Esophagus muscularis mucosa (tissue), 4 donors: ENCODE results near the gene PRODH2. TPM values are rescaled to one million over a fixed set of nuclear protein-coding genes. Genes with fewer than 3 reads are reported as not detected.

ENCODE experiments used
- DNase-seq: peaks from one replicate; pipeline ENCODE4 v3.0.0-alpha.2; 2017; ENCODE audit errors: extremely low spot score
- H3K27ac ChIP-seq, 4 donors: fragments of 200-600 bp; sonication (generic); replicated peaks in 1 of 4; 1 replicate in 3 of 4; 2 replicates in 1 of 4; pipeline ENCODE4 v1.5.1; 2016 to 2019; ENCODE audit warnings: mild to moderate bottlenecking in 1 of 4
- H3K27me3 ChIP-seq, 4 donors: fragments of 200-600 bp; sonication (generic); one replicate each; pipeline versions ENCODE4 v1.5.1 to v1.6.0; 2016 to 2019
- H3K36me3 ChIP-seq, 4 donors: fragments of 200-600 bp; sonication (generic); one replicate each; pipeline ENCODE4 v1.5.1; 2016 to 2019
- H3K4me1 ChIP-seq, 4 donors: fragments of 200-600 bp; sonication (generic); one replicate each; pipeline ENCODE4 v1.5.1; 2016 to 2019
- H3K4me3 ChIP-seq, 4 donors: fragments of 200-600 bp; sonication (generic); 1 replicate in 2 of 4; 2 replicates in 2 of 4; pipeline ENCODE4 v1.5.1; 2016 to 2019; ENCODE audit warnings: mild to moderate bottlenecking in 4 of 4, moderate library complexity in 1 of 4
- H3K9me3 ChIP-seq, 4 donors: fragments of 200-600 bp; sonication (generic); 1 replicate in 3 of 4; 2 replicates in 1 of 4; pipeline ENCODE4 v1.5.1; 2016 to 2019
- CTCF ChIP-seq, 3 experiments: fragments of 200-600 bp in 2 of 3; fragments of 450-650 bp in 1 of 3; sonication (generic) in 2 of 3; IDR thresholded peaks; one replicate each; pipeline ENCODE4 v1.5.1; 2017 to 2019; ENCODE audit warnings: antibody characterized with exemption in 3 of 3, mild to moderate bottlenecking in 2 of 3, moderate library complexity in 1 of 3
- EP300 ChIP-seq: sonication (generic); formaldehyde crosslinking; IDR thresholded peaks from one replicate; pipeline ENCODE4 v1.6.1; 2017; ENCODE audit warnings: antibody characterized with exemption
- POLR2A ChIP-seq: fragments of 450-650 bp; IDR thresholded peaks from one replicate; pipeline ENCODE4 v1.6.1; 2017; ENCODE audit warnings: antibody characterized with exemption, moderate library complexity, mild to moderate bottlenecking, low read depth
- POLR2AphosphoS5 ChIP-seq, 2 donors: sonication (generic); formaldehyde crosslinking; IDR thresholded peaks; one replicate each; pipeline ENCODE4 v1.6.1; 2017; ENCODE audit warnings: antibody characterized with exemption in 2 of 2
- WGBS: methylation state at CpG from one replicate; pipeline ENCODE4 v1.1.5; 2018; 5-methylcytosine and 5-hydroxymethylcytosine counted together
- intact Hi-C: fragments of 100-400 bp; cut with DNase I; formaldehyde crosslinking; loops from one replicate; pipeline ENCODE4 v1.15.1; 2023
- total RNA-seq, 4 donors: library from RNA; depleted of rRNA; stranded (reverse); fragments of >200 nt; gene quantifications; one replicate each; pipeline versions ENCODE4 v1.1.0 to v1.2.1, GENCODE V29; 2016

Gene PRODH2
- total RNA-seq, 4 donors from 2014 or later = not detected

- DNase-seq = no peak
- peaks cover 0 to 32% (median 0%) of the 10 kb centered on the region in 4 donors for H3K27me3 ChIP-seq
Measured at GRCh38 chr19:35791814-35792279, 20.8 kb downstream of the PRODH2 start.

GRCh38 chr19:35790981-35791813 is 21.4 kb downstream of the PRODH2 start:
- Histone ChIP-seq H3K27ac (no peak overlapping the region), H3K27me3 (peaks cover 0 to 26% (median 0%) of the 10 kb centered on the region in 4 donors), H3K4me1 (no peaks in the 10 kb centered on the region), H3K9me3 (no peaks in the 10 kb centered on the region), H3K4me3 (no peak overlapping the region), H3K36me3 (peaks cover 0 to 7% (median under 1%) of the 10 kb centered on the region in 4 donors)
- TF ChIP-seq CTCF (IDR thresholded peaks at IDR 0.05) (no peak), EP300 (no peak), POLR2AphosphoS5 (IDR thresholded peaks at IDR 0.05) (no peak), POLR2A (no peak)
- DNase-seq = no peak
- 62% methylated on average over 9 of the region's 20 CpGs for WGBS
- intact Hi-C loops = no loop called here

More at GRCh38 chr19:35791814-35792279, 20.8 kb downstream of the PRODH2 start:
- Histone ChIP-seq H3K36me3 (peaks cover 0 to 3% (median 0%) of the 10 kb centered on the region in 4 donors), H3K4me1 (peaks cover 0 to under 1% (median 0%) of the 10 kb centered on the region in 4 donors), H3K9me3 (no peaks in the 10 kb centered on the region), H3K4me3 (no peak overlapping the region), H3K27ac (no peak overlapping the region)
- no peak for TF ChIP-seq EP300
- no peak for TF ChIP-seq CTCF (IDR thresholded peaks at IDR 0.05)
- no peak for TF ChIP-seq POLR2AphosphoS5 (IDR thresholded peaks at IDR 0.05)
- no peak for TF ChIP-seq POLR2A
- no CpG with 5 or more reads among the region's 9 CpGs for WGBS
- intact Hi-C loops = no loop called here

GRCh38 chr19:35789978-35790944 is 22.4 kb downstream of the PRODH2 start:
- no peak for DNase-seq
- 77% methylated on average over 9 of the region's 19 CpGs for WGBS
- peaks cover 0 to 17% (median 0%) of the 10 kb centered on the region in 4 donors for H3K27me3 ChIP-seq
- H3K4me3 ChIP-seq = no peak overlapping the region
- TF ChIP-seq POLR2A = no peak
- TF ChIP-seq POLR2AphosphoS5 (IDR thresholded peaks at IDR 0.05) = no peak
- no peak for TF ChIP-seq CTCF (IDR thresholded peaks at IDR 0.05)
- no peak for TF ChIP-seq EP300
- H3K27ac ChIP-seq = no peak overlapping the region
- H3K4me1 ChIP-seq = no peaks in the 10 kb centered on the region
- intact Hi-C loops = loop anchor here (10.0 kb wide), 1 partner anchor 65 kb away; the partner anchor contains the start of genes KIRREL2 and NPHS1
- H3K9me3 ChIP-seq = no peaks in the 10 kb centered on the region
- peaks cover 0 to 17% (median 6%) of the 10 kb centered on the region in 4 donors for H3K36me3 ChIP-seq

GRCh38 chr19:35789195-35789977 is 23.3 kb downstream of the PRODH2 start:
- Histone ChIP-seq H3K4me1 (no peaks in the 10 kb centered on the region), H3K27ac (no peak overlapping the region), H3K4me3 (no peak overlapping the region), H3K9me3 (no peaks in the 10 kb centered on the region), H3K27me3 (peaks cover 0 to 15% (median 0%) of the 10 kb centered on the region in 4 donors), H3K36me3 (peaks cover 0 to 25% (median 9%) of the 10 kb centered on the region in 4 donors)
- 83% methylated on average over 4 of the region's 11 CpGs for WGBS
- intact Hi-C loops = loop anchor here (10.0 kb wide), 1 partner anchor 65 kb away; the partner anchor contains the start of genes KIRREL2 and NPHS1
- no peak for DNase-seq
- TF ChIP-seq POLR2A = no peak
- no peak for TF ChIP-seq POLR2AphosphoS5 (IDR thresholded peaks at IDR 0.05)
- TF ChIP-seq EP300 = no peak
- TF ChIP-seq CTCF (IDR thresholded peaks at IDR 0.05) = no peak
